ENCODE results near the gene REV3L.
A peak's percentile ranks its signal among the peaks of the same experiment; 100 is the strongest.
"Not testable (repeated sequence)": the region's sequence is repeated elsewhere in the genome, so short reads cannot be mapped to it uniquely, and the experiment has no call there.

REV3L gene

GRCh38 chr6:111258615-111259088 is 224.4 kb downstream of the REV3L start:
- H3K9ac ChIP-seq (ENCODE audit: low read length), result peak overlapping the region; percentile 64
- peak overlapping the region; percentile 93 for H2AFZ ChIP-seq (ENCODE audit: low read depth, low read length)
- no peaks in the 10 kb centered on the region for H3K27me3 ChIP-seq (ENCODE audit: low read depth, low read length)
- H4K20me1 ChIP-seq (ENCODE audit: insufficient read depth, low read length), result no peaks in the 10 kb centered on the region
- no peak overlapping the region for H3K27ac ChIP-seq (ENCODE audit: low read length)
- H3K79me2 ChIP-seq (ENCODE audit: low read length), result peaks cover 44% of the 10 kb centered on the region
- TF ChIP-seq CTCF (IDR thresholded peaks at IDR 0.05; ENCODE audit: low read depth, low read length) (no peak), EZH2phosphoT487 (IDR thresholded peaks at IDR 0.05; ENCODE audit: low read depth) (no peak)
- peaks cover 17% of the 10 kb centered on the region for H3K4me1 ChIP-seq (ENCODE audit: low read length)
- peak overlapping the region; percentile 65 for H3K4me2 ChIP-seq (ENCODE audit: low read length)
- peaks cover 17% of the 10 kb centered on the region for H3K36me3 ChIP-seq (replicated peaks; ENCODE audit: low read depth, low read length)
- H3K9me3 ChIP-seq (ENCODE audit: insufficient read depth, low read length), result no peaks in the 10 kb centered on the region
- peak overlapping the region; percentile 92 for H3K4me3 ChIP-seq (ENCODE audit: low read length)

- Histone ChIP-seq H4K20me1 (ENCODE audit: insufficient read depth, low read length) (no peaks in the 10 kb centered on the region), H3K4me3 (ENCODE audit: low read length) (peak overlapping the region; percentile 92; the same call in 1 of the 2 replicates), H2AFZ (ENCODE audit: low read depth, low read length) (no peak overlapping the region), H3K27me3 (ENCODE audit: low read depth, low read length) (no peaks in the 10 kb centered on the region), H3K27ac (ENCODE audit: low read length) (no peak overlapping the region), H3K79me2 (ENCODE audit: low read length) (peaks cover 39% of the 10 kb centered on the region), H3K9ac (ENCODE audit: low read length) (no peak overlapping the region), H3K4me2 (ENCODE audit: low read length) (peak overlapping the region; percentile 65), H3K9me3 (ENCODE audit: insufficient read depth, low read length) (no peaks in the 10 kb centered on the region), H3K4me1 (ENCODE audit: low read length) (peaks cover 17% of the 10 kb centered on the region), H3K36me3 (replicated peaks; ENCODE audit: low read depth, low read length) (peaks cover 17% of the 10 kb centered on the region)
- TF ChIP-seq CTCF (IDR thresholded peaks at IDR 0.05; ENCODE audit: low read depth, low read length) (no peak), EZH2phosphoT487 (IDR thresholded peaks at IDR 0.05; ENCODE audit: low read depth) (no peak)
Observed at GRCh38 chr6:111258010-111258409, 225.0 kb downstream of the REV3L start.

GRCh38 chr6:111256646-111257045 is 226.4 kb downstream of the REV3L start:
- no peaks in the 10 kb centered on the region for H4K20me1 ChIP-seq (ENCODE audit: insufficient read depth, low read length)
- H3K36me3 ChIP-seq (replicated peaks; ENCODE audit: low read depth, low read length), result peaks cover 11% of the 10 kb centered on the region
- H3K4me2 ChIP-seq (ENCODE audit: low read length), result no peak overlapping the region
- no peak for TF ChIP-seq EZH2phosphoT487 (IDR thresholded peaks at IDR 0.05; ENCODE audit: low read depth)
- peak; percentile 27; the same call in 1 of the 2 replicates for TF ChIP-seq CTCF (IDR thresholded peaks at IDR 0.05; ENCODE audit: low read depth, low read length)
- no peaks in the 10 kb centered on the region for H3K27me3 ChIP-seq (ENCODE audit: low read depth, low read length)
- H3K79me2 ChIP-seq (ENCODE audit: low read length), result peaks cover 25% of the 10 kb centered on the region
- no peak overlapping the region for H3K4me3 ChIP-seq (ENCODE audit: low read length)
- H2AFZ ChIP-seq (ENCODE audit: low read depth, low read length), result no peak overlapping the region
- no peaks in the 10 kb centered on the region for H3K9me3 ChIP-seq (ENCODE audit: insufficient read depth, low read length)
- H3K4me1 ChIP-seq (ENCODE audit: low read length), result peaks cover 18% of the 10 kb centered on the region
- no peak overlapping the region for H3K27ac ChIP-seq (ENCODE audit: low read length)
- H3K9ac ChIP-seq (ENCODE audit: low read length), result no peak overlapping the region

GRCh38 chr6:111255838-111256237 is 227.2 kb downstream of the REV3L start:
- not testable (repeated sequence) for H3K36me3 ChIP-seq (replicated peaks; ENCODE audit: low read depth, low read length); H3K27ac ChIP-seq (ENCODE audit: low read length); H3K4me3 ChIP-seq (ENCODE audit: low read length); H4K20me1 ChIP-seq (ENCODE audit: insufficient read depth, low read length); H3K9ac ChIP-seq (ENCODE audit: low read length); H3K9me3 ChIP-seq (ENCODE audit: insufficient read depth, low read length); H2AFZ ChIP-seq (ENCODE audit: low read depth, low read length); H3K4me2 ChIP-seq (ENCODE audit: low read length); H3K27me3 ChIP-seq (ENCODE audit: low read depth, low read length)
- peaks cover 17% of the 10 kb centered on the region for H3K79me2 ChIP-seq (ENCODE audit: low read length)
- peaks cover 22% of the 10 kb centered on the region for H3K4me1 ChIP-seq (ENCODE audit: low read length)

All from OCI-LY3 (cell line).